ENCODE results near the gene CERS5.
A peak's percentile ranks its signal among the peaks of the same experiment; 100 is the strongest.

The CERS5 gene

GRCh38 chr12:50145439-50145838 lies 21.7 kb downstream of the CERS5 start:
- H3K4me3 ChIP-seq (ENCODE audit: low read length), result no peak overlapping the region
- H3K27me3 ChIP-seq (ENCODE audit: insufficient read depth, low read length), result no peaks in the 10 kb centered on the region
- H3K9me3 ChIP-seq (ENCODE audit: low read length), result no peaks in the 10 kb centered on the region
- H3K4me1 ChIP-seq (ENCODE audit: insufficient read depth, low read length), result no peaks in the 10 kb centered on the region
- no peak overlapping the region for H2AFZ ChIP-seq (ENCODE audit: low read depth, low read length)
- H3K36me3 ChIP-seq (ENCODE audit: insufficient read depth, low read length), result peaks cover 39% of the 10 kb centered on the region

DNA sequence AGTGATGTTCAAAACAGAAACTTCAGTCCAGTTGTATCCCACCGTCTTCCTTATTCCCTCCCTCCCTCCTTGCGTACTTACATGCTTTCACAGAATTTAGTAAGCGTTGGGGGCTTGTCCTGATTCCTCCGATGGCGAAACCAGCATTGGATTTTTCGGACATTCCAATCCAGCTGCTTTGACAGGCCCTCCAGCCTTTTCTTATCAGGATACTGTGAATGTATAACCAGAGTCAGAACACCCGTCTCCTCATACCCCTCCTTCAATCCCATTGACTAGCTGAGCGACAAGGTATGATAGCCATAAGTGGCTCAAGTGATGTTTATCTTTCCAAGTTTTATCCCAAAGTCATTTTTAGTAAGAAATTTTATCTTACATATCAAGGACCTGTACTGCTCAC lies 24.2 kb downstream of the CERS5 start:
- Histone ChIP-seq H3K36me3 (ENCODE audit: insufficient read depth, low read length) (peaks cover 56% of the 10 kb centered on the region), H3K27me3 (ENCODE audit: insufficient read depth, low read length) (no peaks in the 10 kb centered on the region), H2AFZ (ENCODE audit: low read depth, low read length) (no peak overlapping the region), H3K4me3 (ENCODE audit: low read length) (no peak overlapping the region), H3K4me1 (ENCODE audit: insufficient read depth, low read length) (no peaks in the 10 kb centered on the region), H3K9me3 (ENCODE audit: low read length) (no peaks in the 10 kb centered on the region)

GRCh38 chr12:50132505-50133135 lies 34.5 kb downstream of the CERS5 start:
- H3K27me3 ChIP-seq (ENCODE audit: insufficient read depth, low read length), result no peaks in the 10 kb centered on the region
- no peaks in the 10 kb centered on the region for H3K4me1 ChIP-seq (ENCODE audit: insufficient read depth, low read length)
- no peak overlapping the region for H2AFZ ChIP-seq (ENCODE audit: low read depth, low read length)
- no peak overlapping the region for H3K4me3 ChIP-seq (ENCODE audit: low read length)
- H3K9me3 ChIP-seq (ENCODE audit: low read length), result no peaks in the 10 kb centered on the region
- H3K36me3 ChIP-seq (ENCODE audit: insufficient read depth, low read length), result peaks cover 77% of the 10 kb centered on the region

GRCh38 chr12:50129290-50129689 lies 37.9 kb downstream of the CERS5 start:
- H3K4me1 ChIP-seq (ENCODE audit: insufficient read depth, low read length), result no peaks in the 10 kb centered on the region
- H3K9me3 ChIP-seq (ENCODE audit: low read length), result no peaks in the 10 kb centered on the region
- no peak overlapping the region for H2AFZ ChIP-seq (ENCODE audit: low read depth, low read length)
- H3K36me3 ChIP-seq (ENCODE audit: insufficient read depth, low read length), result peaks cover 51% of the 10 kb centered on the region
- H3K27me3 ChIP-seq (ENCODE audit: insufficient read depth, low read length), result no peaks in the 10 kb centered on the region
- H3K4me3 ChIP-seq (ENCODE audit: low read length), result no peak overlapping the region

GRCh38 chr12:50127546-50127945 lies 39.6 kb downstream of the CERS5 start:
- no peaks in the 10 kb centered on the region for H3K27me3 ChIP-seq (ENCODE audit: insufficient read depth, low read length)
- peaks cover 41% of the 10 kb centered on the region for H3K36me3 ChIP-seq (ENCODE audit: insufficient read depth, low read length)
- H3K4me1 ChIP-seq (ENCODE audit: insufficient read depth, low read length), result no peaks in the 10 kb centered on the region
- no peak overlapping the region for H3K4me3 ChIP-seq (ENCODE audit: low read length)
- H3K9me3 ChIP-seq (ENCODE audit: low read length), result no peaks in the 10 kb centered on the region
- H2AFZ ChIP-seq (ENCODE audit: low read depth, low read length), result no peak overlapping the region

GRCh38 chr12:50123203-50123602 lies 44.0 kb downstream of the CERS5 start:
- no peak overlapping the region for H2AFZ ChIP-seq (ENCODE audit: low read depth, low read length)
- H3K9me3 ChIP-seq (ENCODE audit: low read length), result no peaks in the 10 kb centered on the region
- no peak overlapping the region for H3K4me3 ChIP-seq (ENCODE audit: low read length)
- no peaks in the 10 kb centered on the region for H3K4me1 ChIP-seq (ENCODE audit: insufficient read depth, low read length)
- H3K36me3 ChIP-seq (ENCODE audit: insufficient read depth, low read length), result peaks cover 19% of the 10 kb centered on the region
- H3K27me3 ChIP-seq (ENCODE audit: insufficient read depth, low read length), result no peaks in the 10 kb centered on the region

DNA sequence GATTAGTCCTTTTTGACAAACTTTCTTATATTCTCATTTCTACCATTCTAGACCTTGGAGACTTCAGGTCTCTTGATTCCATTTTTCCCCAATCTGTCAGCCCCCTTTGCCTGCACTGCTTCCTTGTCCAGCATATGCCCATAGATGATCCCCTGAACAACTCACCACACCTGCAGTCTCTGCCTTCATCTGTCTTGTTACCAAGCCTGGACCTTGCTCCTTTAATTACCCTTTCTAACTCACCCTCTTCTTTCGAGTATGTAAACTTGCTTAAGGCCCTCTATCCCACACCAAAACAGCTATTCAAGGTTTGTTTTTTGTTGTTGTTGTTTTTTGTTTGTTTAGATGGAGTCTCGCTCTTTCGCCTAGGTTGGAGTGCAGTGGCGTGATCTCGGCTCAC lies 45.5 kb downstream of the CERS5 start:
- no peaks in the 10 kb centered on the region for H3K9me3 ChIP-seq (ENCODE audit: low read length)
- peaks cover 1% of the 10 kb centered on the region for H3K4me1 ChIP-seq (ENCODE audit: insufficient read depth, low read length)
- peaks cover 12% of the 10 kb centered on the region for H3K36me3 ChIP-seq (ENCODE audit: insufficient read depth, low read length)
- no peak overlapping the region for H2AFZ ChIP-seq (ENCODE audit: low read depth, low read length)
- no peak overlapping the region for H3K4me3 ChIP-seq (ENCODE audit: low read length)
- no peaks in the 10 kb centered on the region for H3K27me3 ChIP-seq (ENCODE audit: insufficient read depth, low read length)

DNA sequence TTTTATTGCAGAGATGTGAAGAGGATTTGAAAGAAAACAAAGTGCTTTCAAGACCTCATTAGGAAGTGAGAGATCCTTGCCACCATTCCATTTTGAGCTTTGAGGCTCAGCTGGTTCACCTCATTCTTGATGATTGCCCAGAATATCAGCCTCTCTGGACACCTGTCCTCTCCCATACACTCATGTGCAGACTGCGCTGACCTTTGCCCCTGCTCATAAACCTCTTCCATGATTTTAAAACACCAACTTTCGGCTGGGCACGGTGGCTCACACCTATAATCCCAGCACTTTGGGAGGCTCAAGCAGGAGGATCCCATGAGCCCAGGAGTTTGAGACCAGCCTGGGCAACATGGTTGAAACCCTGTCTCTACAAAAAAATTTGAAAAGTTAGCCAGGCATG lies 46.2 kb downstream of the CERS5 start:
- Histone ChIP-seq H3K36me3 (ENCODE audit: insufficient read depth, low read length) (peaks cover 15% of the 10 kb centered on the region), H3K9me3 (ENCODE audit: low read length) (no peaks in the 10 kb centered on the region), H3K4me3 (ENCODE audit: low read length) (no peak overlapping the region), H3K27me3 (ENCODE audit: insufficient read depth, low read length) (no peaks in the 10 kb centered on the region), H3K4me1 (ENCODE audit: insufficient read depth, low read length) (peaks cover 3% of the 10 kb centered on the region), H2AFZ (ENCODE audit: low read depth, low read length) (no peak overlapping the region)

- Histone ChIP-seq H2AFZ (ENCODE audit: low read depth, low read length) (no peak overlapping the region), H3K9me3 (ENCODE audit: low read length) (no peaks in the 10 kb centered on the region), H3K4me1 (ENCODE audit: insufficient read depth, low read length) (peaks cover 3% of the 10 kb centered on the region), H3K4me3 (ENCODE audit: low read length) (no peak overlapping the region), H3K27me3 (ENCODE audit: insufficient read depth, low read length) (no peaks in the 10 kb centered on the region), H3K36me3 (ENCODE audit: insufficient read depth, low read length) (peaks cover 15% of the 10 kb centered on the region)
Measured at GRCh38 chr12:50120521-50120920, 46.6 kb downstream of the CERS5 start.

DNA sequence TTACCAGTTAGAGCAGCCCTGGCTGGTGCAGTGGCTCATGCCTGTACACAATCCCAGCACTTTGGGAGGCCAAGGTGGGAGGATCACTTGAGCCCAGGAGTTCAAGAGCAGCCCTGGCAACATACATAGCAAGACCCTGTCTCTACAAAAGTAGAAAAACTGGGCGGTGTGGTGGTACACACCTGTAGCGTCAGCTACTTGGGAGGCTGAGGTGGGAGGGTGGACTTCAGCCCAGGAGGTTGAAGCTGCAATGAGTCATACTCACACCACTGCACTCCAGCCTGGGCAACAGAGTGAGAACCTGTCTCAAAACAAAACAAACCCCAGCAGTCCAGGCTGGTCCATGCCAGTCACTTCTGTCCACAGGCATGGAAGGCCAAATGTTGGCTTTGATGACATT lies 47.8 kb downstream of the CERS5 start:
- Histone ChIP-seq H3K9me3 (ENCODE audit: low read length) (no peaks in the 10 kb centered on the region), H3K36me3 (ENCODE audit: insufficient read depth, low read length) (peaks cover 15% of the 10 kb centered on the region), H3K4me1 (ENCODE audit: insufficient read depth, low read length) (peaks cover 3% of the 10 kb centered on the region), H3K4me3 (ENCODE audit: low read length) (no peak overlapping the region), H3K27me3 (ENCODE audit: insufficient read depth, low read length) (no peaks in the 10 kb centered on the region), H2AFZ (ENCODE audit: low read depth, low read length) (no peak overlapping the region)

DNA sequence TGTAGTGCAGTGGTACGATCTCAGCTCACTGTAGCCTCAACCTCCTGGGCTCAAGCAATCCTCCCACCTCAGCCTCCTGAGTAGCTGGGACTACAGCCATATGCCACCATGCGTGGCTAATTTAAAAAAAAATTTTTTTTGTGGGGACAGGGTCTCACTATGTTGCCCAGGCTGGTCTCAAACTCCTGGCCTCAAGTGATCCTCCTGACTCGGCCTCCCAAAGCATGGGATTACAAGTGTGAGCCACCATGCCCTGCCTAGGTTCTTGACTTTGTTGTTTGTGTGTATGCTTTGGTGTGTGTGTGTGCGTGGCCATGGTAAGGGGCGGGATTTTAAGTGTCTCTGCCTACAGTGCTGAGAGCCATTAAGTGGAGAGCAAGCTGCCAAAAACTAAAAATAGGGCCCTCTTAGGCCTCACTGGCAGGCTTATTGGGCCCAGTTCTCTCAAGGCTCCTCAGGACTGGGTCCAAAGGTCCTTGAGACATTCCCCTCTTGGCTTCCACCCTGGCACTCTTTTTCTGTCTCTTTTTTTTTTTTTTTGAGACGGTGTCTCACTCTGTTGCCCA lies 50.0 kb downstream of the CERS5 start:
- peaks cover 10% of the 10 kb centered on the region for H3K36me3 ChIP-seq (ENCODE audit: insufficient read depth, low read length)
- no peak overlapping the region for H3K4me3 ChIP-seq (ENCODE audit: low read length)
- no peak overlapping the region for H2AFZ ChIP-seq (ENCODE audit: low read depth, low read length)
- no peaks in the 10 kb centered on the region for H3K9me3 ChIP-seq (ENCODE audit: low read length)
- H3K4me1 ChIP-seq (ENCODE audit: insufficient read depth, low read length), result peaks cover 7% of the 10 kb centered on the region
- H3K27me3 ChIP-seq (ENCODE audit: insufficient read depth, low read length), result no peaks in the 10 kb centered on the region

- Histone ChIP-seq H2AFZ (ENCODE audit: low read depth, low read length) (peak overlapping the region; percentile 12), H3K36me3 (ENCODE audit: insufficient read depth, low read length) (peaks cover 4% of the 10 kb centered on the region), H3K4me1 (ENCODE audit: insufficient read depth, low read length) (peaks cover 23% of the 10 kb centered on the region), H3K9me3 (ENCODE audit: low read length) (no peaks in the 10 kb centered on the region), H3K27me3 (ENCODE audit: insufficient read depth, low read length) (no peaks in the 10 kb centered on the region), H3K4me3 (ENCODE audit: low read length) (peak overlapping the region; percentile 79)
Measured at GRCh38 chr12:50112456-50113218, 54.5 kb downstream of the CERS5 start.

DNA sequence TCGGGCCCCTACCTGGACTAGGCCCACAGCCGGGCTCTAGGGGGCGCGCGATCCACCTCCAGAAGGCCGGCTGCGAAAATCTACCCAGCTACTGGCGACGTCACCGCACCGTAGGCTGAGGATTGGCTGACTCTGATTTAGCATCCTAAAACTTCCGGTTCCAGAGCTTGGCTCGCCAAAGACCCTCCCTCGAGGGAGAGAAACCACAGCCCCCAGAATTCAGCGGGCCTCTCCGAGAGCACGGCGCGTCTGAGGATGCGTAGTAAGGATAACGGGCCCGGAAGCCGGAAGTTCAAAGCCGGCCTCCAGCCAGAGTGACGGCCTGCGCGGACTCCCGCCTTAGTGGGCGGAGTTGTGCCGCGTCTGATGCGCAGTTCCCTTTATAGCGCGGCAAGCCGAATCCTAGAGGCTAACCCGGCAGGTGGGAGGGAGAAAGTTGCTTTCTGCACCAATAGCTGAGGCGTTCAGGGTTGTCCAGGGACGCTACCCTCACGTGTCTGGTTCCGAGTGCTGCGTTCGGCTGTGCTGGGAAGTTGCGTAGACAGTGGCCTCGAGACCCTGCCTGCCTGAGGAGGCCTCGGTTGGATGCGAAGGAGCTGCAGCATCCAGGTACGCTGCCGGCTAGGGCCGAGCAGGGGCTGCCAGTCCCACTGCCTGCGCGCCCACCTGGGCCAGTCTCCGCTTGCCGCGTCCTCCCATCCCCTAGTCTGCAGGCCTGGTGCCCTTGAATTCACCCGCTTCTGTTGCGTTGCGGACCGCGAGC lies 55.3 kb downstream of the CERS5 start, which contains the start of gene COX14:
COX14 (plus strand) TSS at position 544 of the 763 bp plus-strand sequence. CDS start 7,808 bp downstream, outside the sequence.
- peak within 1 kb of the TSS; percentile 58 for H2AFZ ChIP-seq (ENCODE audit: low read depth, low read length)
- peaks cover 4% of the 10 kb centered on the region for H3K36me3 ChIP-seq (ENCODE audit: insufficient read depth, low read length)
- no peaks in the 10 kb centered on the region for H3K9me3 ChIP-seq (ENCODE audit: low read length)
- H3K4me1 ChIP-seq (ENCODE audit: insufficient read depth, low read length), result peaks cover 23% of the 10 kb centered on the region
- H3K27me3 ChIP-seq (ENCODE audit: insufficient read depth, low read length), result no peaks in the 10 kb centered on the region
- peak within 1 kb of the TSS; percentile 79 for H3K4me3 ChIP-seq (ENCODE audit: low read length)

All from neuron (in vitro differentiated cells).